Chondrocyte (in vitro differentiated cells): ENCODE data around the gene CDY1B. TPM values are rescaled to one million over a fixed set of nuclear protein-coding genes. Genes with fewer than 3 reads are reported as not detected.
"Not testable (repeated sequence)": the region's sequence is repeated elsewhere in the genome, so short reads cannot be mapped to it uniquely, and the experiment has no call there.

Experiments
- DNase-seq: peaks from one replicate; pipeline ENCODE4 v3.0.0; 2021; ENCODE audit warnings: mixed read lengths, low spot score
- H3K27ac Mint-ChIP-seq: one replicate; pipeline ENCODE4 v1.8.0; 2021; ENCODE audit warnings: mild to moderate bottlenecking, moderate library complexity, mixed read lengths; ENCODE audit not compliant: unreplicated experiment
- H3K27me3 Mint-ChIP-seq: 2 replicates; pipeline ENCODE4 v1.8.0; 2021; ENCODE audit warnings: low read depth, mixed read lengths
- H3K36me3 Mint-ChIP-seq: 2 replicates; pipeline ENCODE4 v1.8.0; 2021; ENCODE audit warnings: low read depth, mixed read lengths
- H3K4me1 Mint-ChIP-seq: 2 replicates; pipeline ENCODE4 v1.8.0; 2021; ENCODE audit warnings: low read depth, mild to moderate bottlenecking, mixed read lengths
- H3K4me3 Mint-ChIP-seq: one replicate; pipeline ENCODE4 v1.8.0; 2021; ENCODE audit warnings: mild to moderate bottlenecking, moderate library complexity, mixed read lengths; ENCODE audit not compliant: unreplicated experiment
- H3K9me3 Mint-ChIP-seq: 2 replicates; pipeline ENCODE4 v1.8.0; 2021; ENCODE audit warnings: low read depth, mixed read lengths
- long read RNA-seq: library from polyadenylated mRNA; stranded (forward); transcript quantifications from one replicate; pipeline ENCODE4 v2.0.0, GENCODE V29; 2021
- total RNA-seq: library from RNA; stranded (reverse); gene quantifications from 3 replicates; pipeline ENCODE4 v1.2.1, GENCODE V29; 2021

The CDY1B gene
- total RNA-seq = not detected in 3 replicates
- long read RNA-seq = 0 reads

- not testable (repeated sequence) for DNase-seq, H3K4me1 Mint-ChIP-seq, H3K9me3 Mint-ChIP-seq, H3K27me3 Mint-ChIP-seq, H3K36me3 Mint-ChIP-seq, H3K4me3 Mint-ChIP-seq, H3K27ac Mint-ChIP-seq
These were observed at the start of gene CDY1B for GRCh38 chrY:24047919-24048318. TSS of gene CDY1B (minus strand) at chrY:24048019. CDS start at chrY:24047688, 331 bp downstream.

GRCh38 chrY:24049525-24049924, 1.7 kb upstream of the CDY1B start:
- H3K4me1 Mint-ChIP-seq, H3K9me3 Mint-ChIP-seq, H3K27ac Mint-ChIP-seq, H3K27me3 Mint-ChIP-seq, H3K4me3 Mint-ChIP-seq, H3K36me3 Mint-ChIP-seq, DNase-seq: not testable (repeated sequence)

- not testable (repeated sequence) for H3K27ac Mint-ChIP-seq, DNase-seq, H3K4me3 Mint-ChIP-seq, H3K9me3 Mint-ChIP-seq, H3K27me3 Mint-ChIP-seq, H3K36me3 Mint-ChIP-seq, H3K4me1 Mint-ChIP-seq
These were observed 4.6 kb downstream of the CDY1B start for GRCh38 chrY:24043209-24043608.

GRCh38 chrY:24039008-24039718, 8.7 kb downstream of the CDY1B start:
- not testable (repeated sequence) for H3K27me3 Mint-ChIP-seq, H3K4me3 Mint-ChIP-seq, H3K36me3 Mint-ChIP-seq, DNase-seq, H3K4me1 Mint-ChIP-seq, H3K27ac Mint-ChIP-seq, H3K9me3 Mint-ChIP-seq

GRCh38 chrY:24026212-24027103, 21.4 kb downstream of the CDY1B start:
- DNase-seq, H3K27ac Mint-ChIP-seq, H3K4me3 Mint-ChIP-seq, H3K36me3 Mint-ChIP-seq, H3K4me1 Mint-ChIP-seq, H3K9me3 Mint-ChIP-seq, H3K27me3 Mint-ChIP-seq: not testable (repeated sequence)
